HUES64 (cell line): Measurements from ENCODE around the gene NR4A3.

ENCODE experiments used
- H3K27ac ChIP-seq: 2 replicates; pipeline ENCODE4 v1.7.0; 2013; ENCODE audit warnings: low read depth, low read length, inconsistent platforms
- H3K27me3 ChIP-seq: 2 replicates; pipeline ENCODE4 v1.6.1; 2013; ENCODE audit warnings: mild to moderate bottlenecking, low read length; ENCODE audit not compliant: insufficient read depth
- H3K36me3 ChIP-seq: 2 replicates; pipeline ENCODE4 v1.6.1; 2013; ENCODE audit warnings: mild to moderate bottlenecking, low read length; ENCODE audit not compliant: insufficient read depth
- H3K4me1 ChIP-seq: 2 replicates; pipeline ENCODE4 v1.6.1; 2013; ENCODE audit warnings: mild to moderate bottlenecking, low read length, moderate library complexity; ENCODE audit not compliant: insufficient read depth
- H3K4me3 ChIP-seq: 2 replicates; pipeline ENCODE4 v1.5.1; 2013; ENCODE audit warnings: mild to moderate bottlenecking, low read length, moderate library complexity
- H3K9ac ChIP-seq: 2 replicates; pipeline ENCODE4 v1.6.1; 2013; ENCODE audit warnings: mild to moderate bottlenecking, low read depth, low read length
- H3K9me3 ChIP-seq: 2 replicates; pipeline ENCODE4 v1.6.1; 2013; ENCODE audit warnings: low read depth, low read length; ENCODE audit not compliant: insufficient read depth
- WGBS: fragments of 150-250, 120-280 bp; methylation state at CpG from one replicate; pipeline ENCODE4 v1.1.7; 2013; ENCODE audit warnings: missing lambda C conversion rate; 5-methylcytosine and 5-hydroxymethylcytosine counted together

The NR4A3 gene

DNA sequence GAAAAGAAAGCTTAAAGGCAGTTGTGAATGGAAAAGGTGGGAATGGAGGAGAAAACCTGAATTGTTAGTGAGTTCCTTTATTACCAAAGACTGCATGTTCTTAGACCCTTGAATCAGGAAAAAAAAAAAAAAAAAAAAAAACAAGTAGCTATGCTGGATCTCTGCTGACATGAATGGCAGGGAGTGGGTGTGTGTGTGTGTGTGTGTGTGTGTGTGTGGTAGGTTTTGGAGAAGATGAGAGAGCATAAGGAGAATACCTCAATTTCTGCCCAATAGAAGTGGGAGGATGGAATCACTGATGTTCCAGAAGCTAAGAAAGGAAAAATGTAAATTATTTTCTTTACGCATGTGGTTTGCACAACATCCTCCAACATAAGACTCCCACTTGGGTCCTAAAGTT lies 25.5 kb upstream of the NR4A3 start:
- H3K36me3 ChIP-seq = no peaks in the 10 kb centered on the region
- no peaks in the 10 kb centered on the region for H3K4me1 ChIP-seq
- H3K9ac ChIP-seq = no peak overlapping the region
- no peak overlapping the region for H3K4me3 ChIP-seq
- WGBS = no CpG with 5 or more reads among the region's 1 CpG
- no peaks in the 10 kb centered on the region for H3K27me3 ChIP-seq
- no peaks in the 10 kb centered on the region for H3K9me3 ChIP-seq
- H3K27ac ChIP-seq = no peak overlapping the region

DNA sequence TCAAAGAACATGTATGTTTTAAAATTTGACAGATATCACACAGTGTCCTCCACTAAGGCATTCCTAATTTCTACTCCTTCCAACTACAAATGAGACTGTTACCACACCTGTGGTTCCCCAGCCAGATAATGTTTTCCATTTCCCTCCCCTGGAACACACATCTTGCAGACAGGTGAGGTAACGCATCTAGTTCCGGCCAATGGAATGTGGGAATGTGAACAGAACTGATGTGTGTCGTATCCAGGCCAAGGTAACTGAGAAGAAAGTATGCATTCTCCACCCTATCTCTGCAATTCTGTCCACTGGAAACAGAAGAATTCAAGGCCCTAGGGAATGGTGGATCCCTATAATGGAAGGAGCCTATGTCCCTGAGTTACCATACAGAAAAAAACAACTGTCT lies 19.9 kb upstream of the NR4A3 start:
- WGBS = 100% methylated on average over 3 of the region's 3 CpGs
- Histone ChIP-seq H3K9me3 (no peaks in the 10 kb centered on the region), H3K27me3 (no peaks in the 10 kb centered on the region), H3K9ac (no peak overlapping the region), H3K36me3 (0 out of 2 replicates have a peak, but pooled peaks cover 3% of the 10 kb centered on the region), H3K27ac (no peak overlapping the region), H3K4me1 (no peaks in the 10 kb centered on the region), H3K4me3 (no peak overlapping the region)

DNA sequence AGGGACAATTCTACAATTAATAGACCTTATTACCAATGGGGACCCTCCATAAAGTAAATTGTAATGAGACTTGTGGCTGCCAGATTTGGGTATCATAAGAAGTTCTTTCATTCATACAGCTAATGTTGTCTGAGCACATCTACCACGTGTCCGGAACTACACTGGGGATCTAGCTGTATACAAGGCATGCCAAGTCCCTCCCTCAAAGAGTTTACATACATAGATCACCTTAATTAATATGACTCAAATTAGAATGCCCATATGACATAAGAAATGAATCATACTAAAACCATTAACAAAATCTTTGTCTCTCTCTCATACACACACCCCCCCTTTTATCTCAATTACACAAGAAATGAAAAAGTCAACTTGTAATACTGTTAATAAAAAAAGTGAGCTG lies 18.0 kb upstream of the NR4A3 start:
- Histone ChIP-seq H3K4me3 (no peak overlapping the region), H3K27ac (no peak overlapping the region), H3K9ac (no peak overlapping the region), H3K9me3 (no peaks in the 10 kb centered on the region), H3K4me1 (no peaks in the 10 kb centered on the region), H3K27me3 (no peaks in the 10 kb centered on the region), H3K36me3 (0 out of 2 replicates have a peak, but pooled peaks cover 3% of the 10 kb centered on the region)
- WGBS = 95% methylated on average over 2 of the region's 2 CpGs

DNA sequence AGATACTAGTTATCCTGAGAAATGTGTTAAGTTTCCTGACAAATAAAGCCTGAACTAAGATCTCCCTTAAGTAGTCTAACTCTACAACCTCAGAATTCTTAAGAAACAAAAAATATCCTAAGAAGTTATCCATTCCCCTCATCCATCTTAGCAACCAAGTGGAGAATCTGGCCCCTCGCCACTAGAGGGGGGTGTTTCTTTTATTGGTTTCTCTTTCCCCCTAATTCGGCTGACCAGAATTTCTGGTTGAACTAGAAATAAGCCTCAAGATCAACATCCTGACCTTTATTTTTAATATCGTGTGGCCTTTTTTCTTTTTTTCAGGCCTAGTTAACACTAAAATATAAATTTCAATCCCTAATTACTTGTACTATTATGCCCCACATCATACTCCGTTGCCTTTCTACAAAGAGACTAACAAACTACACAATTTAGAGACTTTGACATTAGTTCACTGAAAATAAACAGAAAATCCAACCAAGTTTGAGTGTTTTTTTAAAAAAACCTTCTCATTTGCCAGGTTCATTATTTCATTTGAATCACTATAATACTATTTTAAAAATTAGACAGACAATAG lies 14.3 kb upstream of the NR4A3 start:
- Histone ChIP-seq H3K4me3 (no peak overlapping the region), H3K4me1 (peaks cover 25% of the 10 kb centered on the region), H3K27ac (no peak overlapping the region), H3K27me3 (no peaks in the 10 kb centered on the region), H3K9me3 (no peaks in the 10 kb centered on the region), H3K36me3 (0 out of 2 replicates have a peak, but pooled peaks cover 3% of the 10 kb centered on the region), H3K9ac (no peak overlapping the region)
- 76% methylated on average over 3 of the region's 4 CpGs for WGBS

DNA sequence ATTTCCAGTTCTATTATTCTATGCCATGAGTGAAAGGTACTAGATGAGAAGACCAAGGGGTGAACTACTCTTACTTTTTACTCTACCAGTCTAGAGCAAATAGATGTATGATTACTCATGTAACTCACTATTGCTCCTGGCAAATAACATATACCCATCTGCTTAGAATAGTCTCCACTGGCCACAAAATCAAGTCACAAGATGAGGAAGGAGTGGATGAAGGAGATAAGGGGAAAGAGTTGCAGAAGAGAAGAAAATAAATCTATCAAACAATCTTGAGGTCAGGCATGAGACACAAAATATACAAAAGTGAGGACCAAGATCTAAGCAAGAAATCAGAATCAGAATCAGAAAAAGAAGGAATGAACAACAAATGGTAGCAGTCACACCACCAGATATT lies 13.7 kb upstream of the NR4A3 start:
- Histone ChIP-seq H3K9me3 (no peaks in the 10 kb centered on the region), H3K4me3 (no peak overlapping the region), H3K27me3 (no peaks in the 10 kb centered on the region), H3K36me3 (0 out of 2 replicates have a peak, but pooled peaks cover 3% of the 10 kb centered on the region), H3K27ac (no peak overlapping the region), H3K4me1 (peaks cover 25% of the 10 kb centered on the region), H3K9ac (no peak overlapping the region)

DNA sequence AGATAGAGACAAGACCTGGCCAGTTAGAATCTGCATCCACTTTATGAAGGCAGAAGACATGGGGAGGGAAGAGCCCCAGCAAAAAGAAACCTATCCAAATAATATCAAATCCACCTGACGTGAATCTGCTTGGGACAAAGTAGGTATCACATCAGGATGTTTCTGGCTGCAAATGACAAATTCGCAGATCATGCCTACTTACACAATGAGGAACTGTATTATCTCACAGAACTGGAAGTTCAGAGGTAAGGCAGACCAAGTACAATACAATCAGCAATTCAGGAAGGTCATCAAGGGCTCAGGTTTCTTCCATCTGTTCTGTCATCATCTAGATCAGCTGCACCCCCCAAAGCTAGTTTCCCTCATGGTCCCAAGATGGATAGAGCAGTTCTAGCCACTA lies 13.2 kb upstream of the NR4A3 start:
- H3K9me3 ChIP-seq = no peaks in the 10 kb centered on the region
- H3K27ac ChIP-seq = no peak overlapping the region
- H3K4me3 ChIP-seq = no peak overlapping the region
- H3K27me3 ChIP-seq = no peaks in the 10 kb centered on the region
- 91% methylated on average over 2 of the region's 2 CpGs for WGBS
- H3K36me3 ChIP-seq = 0 out of 2 replicates have a peak, but pooled peaks cover 3% of the 10 kb centered on the region
- H3K9ac ChIP-seq = no peak overlapping the region
- H3K4me1 ChIP-seq = peaks cover 27% of the 10 kb centered on the region

DNA sequence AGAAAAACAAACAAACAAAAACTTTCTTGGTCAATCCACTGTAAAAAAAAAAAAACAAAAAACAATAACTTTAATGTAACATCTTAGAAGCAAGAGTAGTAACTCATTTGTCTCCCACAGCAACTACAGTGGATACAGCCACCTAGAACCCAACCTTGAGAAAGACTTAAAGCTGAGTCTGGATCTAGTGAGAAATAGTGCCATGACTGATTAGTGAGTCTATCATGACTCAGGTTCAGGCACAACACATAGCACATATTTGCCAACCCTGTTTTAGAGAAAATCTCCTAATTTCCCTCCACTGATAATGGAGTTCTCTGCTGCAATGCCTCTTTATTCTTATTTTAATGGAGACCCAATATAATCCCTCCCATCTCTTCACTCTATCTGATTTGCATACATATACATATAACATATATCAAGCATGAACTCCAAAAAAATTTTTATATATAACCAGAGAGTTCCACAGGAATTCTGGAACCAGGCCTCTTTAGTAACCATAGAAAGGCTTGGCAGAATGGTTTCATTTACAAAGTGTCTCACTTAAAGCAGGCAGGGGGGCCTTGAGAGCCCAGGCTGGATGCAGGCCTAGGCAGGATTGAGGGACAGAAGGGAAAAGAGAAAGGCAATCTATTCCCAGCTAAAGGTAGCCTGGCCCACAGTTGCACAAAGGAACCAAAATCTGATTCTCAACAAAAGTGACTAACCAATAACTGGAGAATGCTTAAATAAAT lies 11.9 kb upstream of the NR4A3 start:
- Histone ChIP-seq H3K27me3 (no peaks in the 10 kb centered on the region), H3K9ac (no peak overlapping the region), H3K36me3 (no peaks in the 10 kb centered on the region), H3K4me3 (no peak overlapping the region), H3K9me3 (no peaks in the 10 kb centered on the region), H3K4me1 (peaks cover 36% of the 10 kb centered on the region), H3K27ac (no peak overlapping the region)

DNA sequence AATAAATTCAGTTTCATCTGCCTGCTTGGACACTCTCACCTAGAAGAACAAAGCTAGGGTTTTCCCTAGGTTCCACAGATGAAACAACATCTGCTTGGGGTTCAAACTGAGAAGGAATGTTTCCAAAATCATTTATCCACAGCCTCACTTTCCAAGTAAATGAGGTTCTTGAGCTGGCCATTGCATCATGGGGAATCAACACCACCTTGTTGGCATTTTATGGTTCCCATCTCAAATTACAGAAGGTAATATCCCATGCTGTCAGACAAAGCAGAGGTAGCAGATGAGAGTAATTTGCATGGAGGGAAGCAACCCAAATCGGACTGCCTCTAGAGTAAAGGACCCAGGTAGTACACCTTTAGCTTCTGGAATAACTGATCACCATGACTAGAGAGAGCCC lies 10.5 kb upstream of the NR4A3 start:
- Histone ChIP-seq H3K9ac (no peak overlapping the region), H3K36me3 (no peaks in the 10 kb centered on the region), H3K27ac (no peak overlapping the region), H3K4me3 (no peak overlapping the region), H3K9me3 (no peaks in the 10 kb centered on the region), H3K27me3 (no peaks in the 10 kb centered on the region), H3K4me1 (peaks cover 42% of the 10 kb centered on the region)
- WGBS = 33% methylated on average over 1 of the region's 1 CpG

DNA sequence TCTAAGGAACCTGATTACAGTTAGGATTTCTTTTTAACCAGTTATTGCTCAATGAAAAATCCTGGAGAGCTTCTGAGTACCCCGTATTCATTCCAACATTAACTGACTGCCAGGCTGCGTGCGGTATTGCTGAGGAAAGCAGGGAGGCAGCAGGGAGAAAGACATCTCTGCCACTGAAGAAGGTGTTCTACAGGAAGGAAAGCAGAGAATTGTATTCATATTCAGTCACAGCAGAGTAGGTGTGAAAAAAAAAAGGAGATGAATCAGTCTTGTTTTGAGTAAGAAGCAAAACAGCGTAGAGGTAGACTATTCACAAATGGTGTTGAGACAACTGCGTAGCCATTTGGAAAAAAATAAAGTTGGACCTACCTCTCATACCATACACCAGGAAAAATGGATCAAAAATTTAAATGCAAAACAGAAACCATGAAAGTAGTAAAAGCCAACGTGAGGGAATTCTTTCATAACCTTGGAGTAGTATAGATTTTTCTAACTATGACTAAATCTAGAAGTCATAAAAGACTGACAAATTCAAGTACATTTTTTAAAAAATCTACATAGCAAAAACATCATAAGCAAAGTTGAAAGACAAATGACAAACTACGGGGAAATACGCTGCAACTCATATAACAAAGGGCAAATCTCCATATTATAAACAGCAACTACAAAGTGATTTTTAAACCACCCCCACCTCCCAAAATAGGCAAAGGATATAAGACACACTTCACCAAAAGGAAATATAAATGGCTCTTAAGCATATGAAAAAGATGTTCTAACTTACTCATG lies 9.9 kb upstream of the NR4A3 start:
- WGBS = 65% methylated on average over 7 of the region's 8 CpGs
- Histone ChIP-seq H3K4me3 (no peak overlapping the region), H3K36me3 (no peaks in the 10 kb centered on the region), H3K9me3 (no peaks in the 10 kb centered on the region), H3K9ac (no peak overlapping the region), H3K4me1 (peaks cover 42% of the 10 kb centered on the region), H3K27ac (no peak overlapping the region), H3K27me3 (no peaks in the 10 kb centered on the region)

DNA sequence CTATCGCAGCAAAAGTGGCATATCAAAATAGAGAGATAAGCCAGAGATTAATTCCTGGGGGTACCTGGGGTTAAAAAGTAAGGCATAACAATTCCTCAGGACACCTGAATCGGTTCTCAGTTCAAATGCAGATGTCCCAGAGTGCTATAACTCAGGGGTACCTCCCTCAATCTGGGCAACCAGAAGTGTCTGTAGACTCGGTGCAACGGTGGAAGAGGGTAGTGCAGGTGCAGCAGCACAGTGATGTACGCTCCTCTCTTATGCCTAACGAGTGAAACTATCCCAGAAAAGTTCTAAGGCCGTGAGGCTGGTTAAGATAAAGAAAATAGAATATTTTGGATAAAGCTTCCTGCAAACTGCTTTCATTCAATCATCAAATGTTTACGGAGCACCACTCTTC lies 7.9 kb upstream of the NR4A3 start:
- Histone ChIP-seq H3K36me3 (no peaks in the 10 kb centered on the region), H3K27ac (no peak overlapping the region), H3K4me3 (no peak overlapping the region), H3K9ac (no peak overlapping the region), H3K4me1 (peaks cover 51% of the 10 kb centered on the region), H3K9me3 (no peaks in the 10 kb centered on the region), H3K27me3 (no peaks in the 10 kb centered on the region)
- 81% methylated on average over 8 of the region's 8 CpGs for WGBS

DNA sequence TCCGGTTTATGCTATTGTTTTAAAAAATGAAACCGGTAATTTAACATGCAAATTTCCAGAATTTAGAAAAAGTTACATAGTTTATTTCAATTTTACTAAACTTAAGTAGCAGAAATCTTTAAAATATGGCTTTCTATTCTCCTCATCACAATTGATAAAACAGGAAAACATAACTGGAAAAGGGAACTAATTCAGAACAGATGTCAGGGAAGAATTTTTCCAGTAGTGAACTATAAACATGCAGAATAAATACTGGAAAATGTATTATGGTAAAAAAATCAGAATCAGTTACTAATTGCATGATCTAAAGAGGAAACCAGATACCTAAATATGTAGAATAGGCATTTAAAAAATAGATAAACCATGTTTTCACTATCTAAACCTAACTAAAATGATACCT lies 7.3 kb upstream of the NR4A3 start:
- Histone ChIP-seq H3K9me3 (no peaks in the 10 kb centered on the region), H3K9ac (no peak overlapping the region), H3K36me3 (no peaks in the 10 kb centered on the region), H3K27ac (no peak overlapping the region), H3K4me3 (no peak overlapping the region), H3K4me1 (peaks cover 53% of the 10 kb centered on the region), H3K27me3 (no peaks in the 10 kb centered on the region)
- no CpG with 5 or more reads among the region's 2 CpGs for WGBS
